GM15510 (cell line): ENCODE results near the gene KDELR3.

Experiments used
- POLR2A ChIP-seq: IDR thresholded peaks from 3 replicates; pipeline ENCODE4 v1.6.1; 2011; ENCODE audit warnings: borderline replicate concordance; ENCODE audit not compliant: insufficient read length; ENCODE audit errors: extremely low read depth

Gene KDELR3

DNA sequence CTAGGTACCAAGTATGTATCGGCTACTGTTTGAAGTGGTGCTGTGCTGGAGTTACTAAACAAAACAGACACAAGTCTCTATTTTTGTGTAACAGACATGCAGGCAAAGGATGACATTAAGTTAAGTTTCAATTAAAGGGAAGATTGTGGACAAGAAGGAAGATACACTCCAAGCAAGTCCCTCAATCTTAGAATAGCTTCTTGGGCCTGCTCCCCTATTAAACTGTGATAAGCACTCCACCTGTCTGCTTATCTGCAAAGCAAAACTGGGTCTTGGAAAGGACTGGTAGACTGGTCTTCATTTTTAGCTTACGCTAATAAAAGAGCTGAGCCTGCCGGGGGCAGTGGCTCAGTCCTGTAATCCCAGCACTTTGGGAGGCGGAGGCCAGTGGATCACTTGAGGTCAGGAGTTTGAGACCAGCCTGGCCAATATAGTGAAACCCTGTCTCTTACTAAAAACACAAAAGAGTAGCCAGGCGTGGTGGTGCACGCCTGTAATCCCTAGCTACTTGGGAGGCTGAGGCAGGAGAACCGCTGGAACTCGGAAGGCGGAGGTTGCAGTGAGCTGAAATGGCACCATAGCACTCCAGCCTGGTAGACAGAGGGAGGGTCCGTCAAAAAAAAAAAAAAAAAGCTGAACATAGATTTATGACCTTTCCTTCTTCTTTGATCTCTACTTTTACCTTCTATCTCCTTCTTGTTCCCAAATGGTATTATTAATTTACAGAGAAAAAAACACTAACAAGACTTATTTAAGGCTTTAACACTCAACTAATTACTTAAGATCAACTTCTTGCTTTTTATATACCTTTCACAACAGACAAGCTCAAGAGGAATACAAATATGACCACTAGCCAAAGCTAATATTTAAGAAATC lies 34.1 kb downstream of the KDELR3 start:
- TF ChIP-seq POLR2A, result peak; percentile 15

- TF ChIP-seq POLR2A, result no peak
Observed at GRCh38 chr22:38503021-38503420, 35.1 kb downstream of the KDELR3 start.

DNA sequence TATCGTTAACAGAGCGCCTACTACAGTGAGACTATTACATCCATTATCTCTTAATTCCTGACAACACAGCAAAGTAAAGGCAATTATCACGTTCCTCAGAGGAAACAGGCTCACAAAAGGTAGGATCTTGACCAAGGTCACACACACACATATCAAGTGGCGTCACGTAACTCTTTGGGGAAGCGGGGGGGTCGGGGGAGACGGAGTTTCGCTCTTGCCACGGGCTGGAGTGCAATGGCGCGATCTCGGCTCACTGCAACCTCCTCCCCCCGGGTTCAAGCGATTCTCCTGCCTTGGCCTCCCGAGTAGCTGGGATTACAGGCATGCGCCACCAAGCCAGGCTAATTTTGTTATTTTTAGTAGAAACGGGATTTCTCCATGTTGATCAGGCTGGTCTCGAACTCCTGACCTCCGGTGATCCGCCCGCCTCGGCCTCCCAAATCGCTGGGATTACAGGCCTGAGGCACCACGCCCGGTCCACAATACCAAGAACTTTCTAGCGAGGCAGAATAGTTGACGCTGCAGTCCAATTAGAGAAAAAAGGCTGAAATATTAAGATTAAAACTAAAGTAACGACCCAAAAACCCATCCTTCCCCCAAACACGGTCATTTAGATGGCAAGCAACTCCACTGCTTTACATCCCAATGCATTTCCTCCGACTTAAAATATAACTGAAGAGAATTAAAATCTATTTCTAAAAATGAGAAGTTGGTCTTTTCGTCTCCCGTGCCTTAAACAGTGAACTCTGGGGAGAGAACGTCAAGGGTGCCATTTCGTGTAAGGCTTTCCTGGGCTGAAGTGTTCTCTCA lies 37.0 kb downstream of the KDELR3 start:
- peak; percentile 19 for TF ChIP-seq POLR2A

GRCh38 chr22:38505541-38506117 lies 37.7 kb downstream of the KDELR3 start:
- TF ChIP-seq POLR2A, result no peak

DNA sequence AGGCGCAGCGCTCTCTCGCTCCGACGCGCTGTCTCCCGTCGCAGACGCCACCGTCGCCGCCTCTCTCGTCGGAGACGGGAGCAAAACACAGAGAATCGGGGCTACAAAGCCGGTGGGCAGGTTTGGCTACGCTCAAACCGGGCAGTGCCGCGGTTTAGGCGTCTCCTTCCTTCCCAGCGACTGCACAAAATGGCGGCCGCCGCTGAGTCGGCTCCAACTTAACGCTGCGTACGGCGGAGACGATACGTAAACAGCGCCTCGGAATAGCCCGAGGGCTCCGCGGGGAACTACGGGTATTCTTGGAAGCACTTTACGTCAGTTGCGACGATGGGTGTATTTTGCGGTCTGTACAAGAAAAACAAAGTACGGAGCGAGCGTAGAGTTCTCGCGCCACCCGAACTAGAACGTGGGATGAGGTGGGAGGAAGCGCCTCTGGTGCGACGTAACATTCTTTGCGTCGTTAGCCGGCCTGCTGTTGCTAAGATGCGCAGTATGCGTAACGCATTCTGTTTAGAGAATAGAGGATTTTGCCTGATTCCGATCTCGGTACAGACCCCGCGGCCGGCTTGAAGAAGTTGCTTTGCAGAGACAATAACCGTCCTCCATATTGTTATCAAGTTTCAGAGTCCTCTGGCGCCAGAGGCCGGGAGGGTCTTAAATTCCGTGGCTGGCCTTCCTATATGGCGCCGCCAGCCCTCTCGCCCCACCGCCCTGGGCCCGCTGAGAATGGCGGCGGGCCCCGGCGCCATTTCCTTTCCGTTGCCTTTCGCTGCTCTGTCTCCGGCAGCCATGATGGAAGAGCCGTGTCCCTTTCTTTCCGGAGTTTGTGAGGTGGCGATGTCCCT lies 38.4 kb downstream of the KDELR3 start, which contains the start of gene DDX17:
TSS of gene DDX17 (minus strand) at position 194 of the 845 bp plus-strand sequence.
- peak; percentile 78 for TF ChIP-seq POLR2A

GRCh38 chr22:38510416-38510970 lies 42.6 kb downstream of the KDELR3 start:
- TF ChIP-seq POLR2A, result no peak

DNA sequence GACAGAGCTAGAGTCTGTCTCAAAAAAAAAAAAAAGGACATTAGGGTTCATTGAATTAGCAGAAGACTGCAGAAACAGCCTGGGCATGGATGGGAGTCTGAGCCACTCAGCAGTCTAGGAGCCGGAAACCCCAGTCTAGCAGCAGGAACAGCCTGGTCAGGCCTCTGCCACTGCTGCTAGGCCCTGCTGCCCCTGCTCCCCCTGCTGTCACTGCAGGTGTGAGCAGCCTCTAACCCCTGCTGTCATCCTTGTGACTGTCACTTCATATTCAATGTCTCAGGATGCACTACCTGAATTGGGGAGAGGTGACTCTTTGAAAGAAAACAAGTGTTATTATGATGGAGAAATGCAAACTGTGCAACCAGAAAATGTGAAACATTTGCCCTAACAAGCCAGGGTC lies 45.2 kb downstream of the KDELR3 start:
- no peak for TF ChIP-seq POLR2A

GRCh38 chr22:38518620-38519019 lies 50.7 kb downstream of the KDELR3 start:
- no peak for TF ChIP-seq POLR2A

- TF ChIP-seq POLR2A, result no peak
Observed at GRCh38 chr22:38519453-38520250, 51.8 kb downstream of the KDELR3 start.

GRCh38 chr22:38523029-38523428 lies 55.1 kb downstream of the KDELR3 start:
- TF ChIP-seq POLR2A, result no peak

DNA sequence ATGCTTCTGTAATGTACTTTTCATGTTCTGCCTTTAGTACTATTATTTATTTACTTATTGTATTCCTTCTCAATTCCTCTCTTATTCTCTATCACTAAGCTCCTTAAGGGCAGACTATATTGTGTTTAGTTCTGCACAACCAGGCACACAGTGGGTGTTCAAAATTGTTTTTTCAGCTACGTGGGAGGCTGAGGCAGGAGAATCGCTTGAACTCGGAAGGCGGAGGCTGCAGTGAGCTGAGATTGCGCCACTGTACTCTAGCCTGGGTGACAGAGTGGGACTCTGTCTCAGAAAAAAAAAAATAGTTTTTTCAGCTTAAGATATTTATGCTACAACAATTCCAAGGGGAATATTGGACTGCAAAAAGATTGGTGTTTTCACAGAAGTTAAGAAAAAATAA lies 55.6 kb downstream of the KDELR3 start:
- no peak for TF ChIP-seq POLR2A

GRCh38 chr22:38524429-38524828 lies 56.5 kb downstream of the KDELR3 start:
- no peak for TF ChIP-seq POLR2A

DNA sequence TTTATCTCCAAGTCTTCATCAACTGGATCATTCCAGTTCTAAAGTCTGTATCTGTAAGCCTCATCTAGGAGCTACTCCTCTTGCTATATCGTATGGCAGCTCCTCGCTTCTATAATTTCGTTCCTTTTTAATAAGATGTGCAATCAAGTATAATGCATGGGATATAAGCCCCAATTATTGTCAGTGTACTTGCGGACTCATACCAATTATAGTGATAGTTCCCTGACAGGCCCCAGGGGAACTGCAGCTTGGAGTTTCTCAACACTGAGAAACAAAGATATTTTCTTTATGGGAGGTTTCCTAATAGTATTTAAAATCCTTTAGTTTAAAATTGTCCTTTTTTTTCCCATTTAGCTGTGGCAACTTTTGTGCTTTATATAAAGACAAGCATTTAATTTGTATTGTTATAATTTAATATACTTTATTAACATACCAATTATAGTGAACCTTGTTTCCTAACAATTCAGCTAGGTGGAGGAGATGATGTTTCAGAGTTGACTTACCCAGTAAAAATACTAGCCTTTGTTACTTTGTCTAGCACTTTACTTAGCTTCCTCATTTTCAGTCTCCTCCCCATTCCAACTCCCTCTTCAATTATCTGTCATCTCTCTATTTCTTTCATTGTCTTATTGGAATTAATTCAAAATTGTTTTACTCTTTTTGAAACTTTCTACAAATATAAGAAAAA lies 63.5 kb downstream of the KDELR3 start:
- TF ChIP-seq POLR2A, result no peak
